GM19467 (cell line): Measurements from ENCODE around the gene FER.
A peak's percentile ranks its signal among the peaks of the same experiment; 100 is the strongest.

Source experiments
- ATAC-seq: cut with Tn5 transposase; IDR thresholded peaks from one replicate; pipeline ENCODE4 v1.9.1; 2021; ENCODE audit warnings: mild to moderate bottlenecking, moderate library complexity; ENCODE audit not compliant: unreplicated experiment

FER gene

DNA sequence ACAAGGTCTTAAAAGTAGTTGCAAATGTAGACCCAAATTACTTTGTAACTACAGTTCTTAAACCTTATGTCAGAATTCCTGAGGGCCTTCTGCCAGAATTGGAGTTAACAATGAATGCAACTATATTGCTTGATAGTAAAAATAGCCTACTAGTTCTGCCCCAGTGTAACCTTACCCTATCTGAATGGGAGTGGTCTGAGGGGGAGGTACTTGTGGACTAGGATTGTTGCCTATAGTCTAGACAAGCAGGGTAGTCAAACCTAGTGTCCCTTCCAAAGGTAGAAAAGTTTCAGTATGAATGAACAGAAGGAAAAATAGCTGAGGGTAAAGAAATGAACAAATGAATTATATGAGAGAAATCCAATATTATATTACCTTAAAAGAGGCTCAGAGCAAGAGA is 419.9 kb downstream of the FER start:
- ATAC-seq, result no peak

GRCh38 chr5:109168151-109168550 is 420.5 kb downstream of the FER start:
- ATAC-seq, result no peak

DNA sequence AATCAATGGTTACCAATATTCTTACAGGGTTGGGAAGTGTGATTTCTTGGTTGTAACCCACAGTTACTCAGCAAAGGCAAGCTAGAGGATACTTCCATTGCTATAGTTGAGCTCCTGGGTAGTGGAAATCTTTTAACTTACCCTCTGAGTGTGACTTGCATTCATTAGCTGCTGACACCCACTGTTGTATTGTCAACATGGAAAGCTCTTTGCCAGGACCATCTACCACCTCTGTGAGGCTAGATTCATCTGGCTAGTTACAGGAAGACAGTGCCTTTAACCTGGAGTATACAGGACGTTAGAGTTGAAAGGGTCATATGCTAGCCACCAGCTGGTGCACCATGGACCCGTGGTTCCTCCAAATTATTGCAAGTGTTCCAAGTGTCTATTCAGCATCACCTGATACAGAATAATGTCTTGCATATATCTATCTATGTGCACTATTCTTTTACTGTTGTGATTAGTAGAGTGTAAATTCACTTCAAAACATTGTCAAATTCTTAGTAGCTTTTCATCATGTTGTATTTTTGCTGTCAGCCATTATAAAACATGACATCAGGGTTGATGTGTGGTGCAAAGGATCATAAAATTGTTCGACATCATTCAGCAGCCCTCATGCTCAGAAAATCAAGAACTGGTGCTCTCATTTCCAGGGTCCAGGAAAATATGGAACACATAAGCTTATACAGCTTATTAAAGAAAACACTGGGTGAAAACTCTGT is 423.1 kb downstream of the FER start:
- ATAC-seq, result no peak

DNA sequence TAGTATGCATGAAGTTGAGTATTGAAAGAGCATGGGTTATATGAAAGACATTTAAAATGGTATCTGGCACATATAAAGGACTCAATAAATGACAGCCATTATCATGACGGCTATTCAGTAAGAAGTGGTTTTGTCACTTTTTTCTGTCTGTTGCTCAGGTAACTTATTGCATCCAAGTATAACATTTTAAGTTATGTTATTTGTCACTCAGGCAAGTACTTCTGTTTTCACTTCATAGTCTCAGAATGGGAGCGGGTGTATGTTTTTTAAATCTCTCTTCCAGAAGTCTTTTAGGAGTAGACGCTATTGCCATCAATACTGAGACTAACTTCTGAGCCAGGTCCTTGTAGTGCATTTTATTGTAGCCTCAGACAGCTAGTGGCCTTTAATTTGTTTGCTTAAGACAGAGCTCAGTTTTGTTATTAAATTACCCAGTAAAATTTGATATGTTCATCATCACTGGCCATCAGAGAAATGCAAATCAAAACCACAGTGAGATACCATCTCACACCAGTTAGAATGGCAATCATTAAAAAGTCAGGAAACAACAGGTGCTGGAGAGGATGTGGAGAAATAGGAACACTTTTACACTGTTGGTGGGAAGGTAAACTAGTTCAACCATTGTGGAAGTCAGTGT is 423.9 kb downstream of the FER start:
- ATAC-seq, result peak; percentile 72

GRCh38 chr5:109173036-109173794 is 425.5 kb downstream of the FER start:
- ATAC-seq, result no peak

DNA sequence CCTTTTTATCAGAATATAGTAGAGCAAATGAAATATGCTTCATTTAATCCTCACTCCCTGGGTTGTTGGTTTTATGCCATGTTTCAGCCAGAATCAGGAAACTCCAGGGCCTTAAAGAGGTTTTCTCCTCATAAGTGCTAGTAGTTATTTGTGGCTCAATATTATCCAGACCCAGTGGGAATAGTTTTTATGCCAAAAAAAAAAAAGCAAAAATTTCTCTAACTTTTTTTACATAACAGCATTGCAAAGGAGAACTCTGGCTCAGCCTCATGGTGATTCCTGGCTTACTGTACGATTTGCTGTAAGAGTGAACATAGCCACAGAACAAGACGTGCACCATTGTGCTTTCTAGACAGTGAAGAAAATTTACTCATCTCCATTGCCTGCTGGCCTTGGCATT is 429.5 kb downstream of the FER start:
- no peak for ATAC-seq

- no peak for ATAC-seq
Measured at GRCh38 chr5:109177782-109178181, 430.1 kb downstream of the FER start.

DNA sequence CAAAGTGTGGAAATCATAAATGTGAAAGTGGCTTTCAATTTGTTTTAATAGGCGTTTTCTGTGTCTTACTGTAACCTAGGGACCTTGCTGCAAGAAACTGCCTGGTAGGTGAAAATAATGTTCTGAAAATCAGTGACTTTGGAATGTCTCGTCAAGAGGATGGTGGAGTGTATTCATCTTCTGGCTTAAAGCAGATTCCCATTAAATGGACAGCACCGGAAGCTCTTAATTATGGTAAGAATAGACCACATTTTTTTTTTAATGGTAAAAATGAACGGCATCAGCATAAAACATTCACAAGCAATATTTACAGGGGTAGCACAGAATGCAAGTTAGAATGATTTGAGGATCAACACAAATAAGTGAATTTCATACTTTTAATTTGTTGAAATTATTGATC is 433.0 kb downstream of the FER start:
- no peak for ATAC-seq

DNA sequence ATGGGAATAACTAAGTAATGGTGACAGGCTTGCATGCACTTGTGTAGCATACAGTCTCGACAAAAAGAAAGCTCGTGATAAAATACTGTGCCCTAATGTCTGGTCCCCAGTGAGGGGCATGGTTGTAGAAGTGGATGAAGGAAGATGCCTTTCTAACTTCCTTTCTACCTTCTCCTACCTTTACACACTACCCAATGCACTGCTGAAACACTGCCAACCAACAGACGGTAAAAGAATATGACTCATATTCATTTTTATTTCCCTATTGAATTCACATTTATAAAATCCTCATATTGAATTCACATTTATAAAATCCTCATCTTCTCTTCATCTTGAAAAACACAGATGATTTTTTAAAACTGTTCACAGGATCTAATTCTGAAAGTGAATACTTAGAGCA is 439.1 kb downstream of the FER start:
- ATAC-seq, result no peak

DNA sequence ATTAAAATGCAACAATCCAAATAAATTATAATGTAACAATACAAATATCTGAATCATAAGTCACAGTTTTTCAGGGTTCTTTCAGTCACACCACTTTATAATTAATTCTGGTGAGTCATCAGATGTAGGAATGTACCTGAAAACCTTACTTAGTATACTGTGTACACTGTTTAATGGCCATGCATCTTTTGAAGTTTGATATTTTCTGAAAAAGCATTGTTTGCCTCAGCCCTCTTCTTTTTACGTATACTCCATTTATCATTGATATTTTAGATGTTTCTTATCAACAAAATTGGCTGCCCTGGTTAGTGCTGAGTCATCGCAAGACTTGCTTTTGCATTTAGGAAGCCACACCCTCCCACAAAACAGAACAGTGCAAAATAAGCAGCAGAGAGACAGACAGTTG is 443.5 kb downstream of the FER start:
- ATAC-seq, result peak; percentile 59

GRCh38 chr5:109192027-109192426 is 444.3 kb downstream of the FER start:
- no peak for ATAC-seq

GRCh38 chr5:109192555-109193281 is 445.0 kb downstream of the FER start:
- no peak for ATAC-seq

DNA sequence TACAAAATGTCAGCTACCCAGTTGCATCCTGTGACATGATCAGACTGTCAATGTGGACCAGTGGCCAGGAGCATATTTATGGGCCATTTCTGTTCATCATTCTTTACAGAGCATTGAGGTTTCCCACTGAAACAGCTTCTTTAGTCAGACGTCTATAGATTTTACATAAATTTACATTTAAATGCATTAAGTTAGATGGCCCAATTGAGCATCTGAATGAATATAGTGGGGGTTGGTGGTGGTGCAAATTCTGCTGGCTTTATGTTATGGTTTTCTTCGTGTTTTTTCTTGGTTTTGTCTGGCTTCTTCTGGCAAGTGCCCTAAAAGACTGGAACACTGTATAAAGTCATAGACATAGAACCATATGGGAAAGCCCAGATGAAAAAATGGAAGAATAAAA is 448.0 kb downstream of the FER start:
- no peak for ATAC-seq

DNA sequence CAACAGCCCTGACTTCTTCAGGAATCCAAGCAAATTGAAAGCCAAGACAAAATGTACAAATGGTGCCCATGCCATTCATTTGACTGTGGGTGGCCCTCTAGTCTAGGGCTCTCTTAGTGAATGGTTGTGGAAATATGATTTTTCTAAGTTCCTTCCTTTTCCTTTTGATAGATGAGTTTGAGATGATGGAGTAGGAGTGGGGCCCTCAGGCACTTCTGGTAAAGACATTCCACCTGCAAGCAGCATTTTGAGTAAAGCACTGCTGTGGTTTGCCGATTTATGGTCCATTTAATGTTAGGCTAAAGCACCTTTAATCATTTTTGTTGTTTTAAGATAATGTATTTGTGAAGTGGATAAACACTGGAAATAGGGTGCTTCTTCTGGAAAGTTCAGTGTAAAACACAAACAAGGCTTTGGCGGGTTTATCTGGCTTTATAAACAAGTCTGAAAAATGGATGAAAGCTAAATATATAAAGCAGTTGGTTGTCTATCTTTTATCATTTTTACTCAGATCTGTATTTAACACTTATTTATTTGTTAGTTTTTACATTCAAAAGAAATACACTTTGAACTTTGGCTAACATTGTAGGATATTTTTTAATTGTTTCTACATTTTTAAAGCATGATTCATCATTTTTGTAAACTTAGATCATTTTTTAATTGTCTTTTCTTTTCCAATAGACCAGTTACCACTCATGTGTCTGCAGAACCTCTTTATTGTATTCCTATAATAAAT is 448.6 kb downstream of the FER start:
- ATAC-seq, result no peak

- no peak for ATAC-seq
Measured at GRCh38 chr5:109196823-109197160, 449.1 kb downstream of the FER start.

DNA sequence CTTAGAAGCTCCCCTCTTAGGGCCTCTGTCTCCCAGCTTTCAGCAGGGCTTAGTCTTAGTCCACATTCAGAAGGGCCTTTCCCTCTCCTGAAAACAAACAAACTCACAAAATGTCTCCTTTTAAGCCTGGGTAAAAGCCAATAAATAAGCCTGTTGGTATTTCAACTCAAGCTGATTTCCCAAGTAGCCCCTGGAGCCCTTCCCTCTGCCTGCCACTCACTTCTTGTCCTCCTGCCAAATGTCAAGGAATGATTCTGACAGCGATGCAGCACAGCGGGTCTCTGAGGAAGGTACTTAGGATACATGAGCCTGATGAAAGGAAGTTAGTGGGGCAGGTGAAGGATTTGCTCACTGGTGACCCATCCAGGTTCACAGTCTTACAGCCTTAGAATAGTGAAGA is 451.6 kb downstream of the FER start:
- ATAC-seq, result no peak

DNA sequence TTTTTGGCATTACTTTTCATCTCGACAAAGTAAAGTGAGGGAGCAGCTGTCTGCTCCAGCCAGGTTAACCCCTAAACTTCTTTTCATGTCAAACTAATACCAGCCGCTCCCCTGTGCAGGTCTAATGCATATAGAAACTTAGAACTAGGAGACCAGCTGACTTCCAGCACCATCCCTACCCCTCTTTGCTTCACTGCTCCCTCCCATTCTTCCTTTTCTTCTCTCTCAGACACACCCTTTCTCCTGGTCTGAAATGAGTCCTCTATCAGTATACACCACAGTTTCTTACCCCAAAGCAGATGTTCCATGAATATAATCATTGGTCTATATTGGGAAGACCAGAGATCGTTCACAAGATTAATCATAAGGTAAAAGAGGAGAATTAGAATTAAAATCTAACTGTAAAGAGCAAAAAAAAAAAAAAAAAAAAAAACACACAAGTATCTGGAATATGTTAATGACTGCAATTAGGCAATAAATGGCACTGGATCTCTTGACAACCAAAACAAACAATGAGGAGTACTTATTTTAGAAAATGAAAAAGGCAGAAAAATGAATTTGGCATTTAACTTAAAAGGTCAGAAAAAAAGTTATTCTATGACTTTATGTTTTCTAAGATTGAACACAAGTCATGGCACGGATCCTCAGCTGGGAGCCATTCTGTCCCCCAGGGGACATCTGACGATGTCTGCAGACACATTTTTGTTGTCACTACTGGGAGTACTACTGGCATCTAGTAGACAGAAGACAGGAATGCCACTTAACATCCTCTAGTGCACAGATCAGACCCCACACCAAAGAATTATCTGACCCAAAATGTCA is 452.3 kb downstream of the FER start:
- no peak for ATAC-seq

- ATAC-seq, result no peak
Measured at GRCh38 chr5:109215040-109215439, 467.3 kb downstream of the FER start.

DNA sequence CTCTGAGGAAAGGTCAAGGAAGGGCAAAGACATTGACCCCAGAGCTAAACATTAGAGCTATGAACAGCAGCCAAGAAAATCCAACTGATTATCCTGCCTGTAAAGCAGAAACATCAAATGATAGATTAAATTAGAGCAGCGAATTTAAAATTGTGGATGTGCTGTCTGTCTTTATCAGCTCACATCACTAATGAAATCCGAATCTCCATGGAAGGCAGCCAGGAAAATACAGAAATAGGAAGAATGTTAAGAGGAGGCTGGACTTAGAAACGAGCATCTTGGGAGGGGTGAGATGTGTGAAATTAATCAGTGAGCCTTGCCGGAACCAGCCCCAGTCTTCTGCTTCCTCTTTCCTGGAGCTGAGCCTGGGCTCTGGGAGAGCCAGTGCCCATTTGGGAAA is 471.1 kb downstream of the FER start:
- ATAC-seq, result no peak

GRCh38 chr5:109223531-109223930 is 475.8 kb downstream of the FER start:
- no peak for ATAC-seq
